SKM-1 treated with dmso at 0.1 percent for 144 hours (cell line): ENCODE measurements around the gene PTP4A1.

Source experiments
- DNase-seq: peaks from one replicate; lab custom pipeline; 2025; ENCODE audit not compliant: unreplicated experiment; lab: John Stamatoyannopoulos, UW

Gene PTP4A1

DNA sequence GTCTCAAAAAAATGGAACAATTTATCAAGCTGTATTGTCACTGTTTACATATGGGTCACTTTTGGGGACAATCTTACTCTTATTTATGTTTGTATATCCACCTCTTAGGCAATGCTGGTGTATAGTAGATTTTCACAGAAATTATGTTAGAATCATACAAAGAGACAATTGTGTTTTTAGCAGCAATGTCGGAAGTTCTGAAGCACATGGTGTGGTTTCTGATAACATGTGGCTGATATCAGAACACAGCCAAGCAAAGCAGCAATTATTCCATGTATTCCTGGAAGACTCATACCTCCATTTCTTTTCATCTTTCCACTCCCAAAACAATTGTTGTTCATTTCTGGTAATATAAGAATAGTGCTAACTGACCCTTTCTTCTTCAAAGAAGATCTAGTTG, 17.5 kb upstream of the PTP4A1 start:
- DNase-seq, result no peak

DNA sequence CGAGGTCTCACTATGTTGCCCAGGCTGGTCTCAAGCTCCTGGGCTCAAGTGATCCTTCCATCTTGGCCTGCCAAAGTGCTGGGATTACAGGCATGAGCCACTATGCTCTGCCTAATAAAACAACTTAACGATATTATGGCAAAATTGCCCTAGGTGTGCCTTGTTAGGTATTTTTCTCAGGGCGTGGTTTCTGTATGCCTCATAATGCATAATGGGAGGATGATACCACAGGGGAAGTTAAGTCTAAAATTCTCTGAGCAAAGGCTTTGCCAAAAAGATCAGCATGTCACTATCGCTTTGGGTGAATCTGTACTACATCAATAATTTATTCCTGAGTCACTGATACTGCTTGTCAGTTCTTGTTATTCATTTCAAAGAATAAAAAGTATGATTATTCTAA, 15.9 kb upstream of the PTP4A1 start:
- no peak for DNase-seq

DNA sequence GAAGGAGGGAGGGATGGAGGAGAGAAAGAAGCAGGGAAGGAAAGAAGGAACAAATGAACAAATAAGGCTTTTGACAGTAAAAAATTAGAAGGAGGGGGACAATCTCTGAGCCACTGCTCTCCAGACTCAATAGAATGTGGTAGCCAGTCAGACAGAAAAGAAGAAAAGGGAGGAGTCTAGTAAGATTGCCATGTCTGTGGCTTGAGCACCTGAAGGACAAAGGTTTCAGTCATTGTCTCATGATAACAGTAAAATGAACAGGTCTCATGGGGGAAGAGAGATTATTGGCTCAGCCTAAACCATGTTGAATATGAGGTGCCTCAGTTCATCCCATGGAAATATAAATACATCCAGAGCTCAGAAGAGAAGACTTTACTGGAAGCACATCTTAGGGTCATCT, 14.0 kb upstream of the PTP4A1 start:
- no peak for DNase-seq

DNA sequence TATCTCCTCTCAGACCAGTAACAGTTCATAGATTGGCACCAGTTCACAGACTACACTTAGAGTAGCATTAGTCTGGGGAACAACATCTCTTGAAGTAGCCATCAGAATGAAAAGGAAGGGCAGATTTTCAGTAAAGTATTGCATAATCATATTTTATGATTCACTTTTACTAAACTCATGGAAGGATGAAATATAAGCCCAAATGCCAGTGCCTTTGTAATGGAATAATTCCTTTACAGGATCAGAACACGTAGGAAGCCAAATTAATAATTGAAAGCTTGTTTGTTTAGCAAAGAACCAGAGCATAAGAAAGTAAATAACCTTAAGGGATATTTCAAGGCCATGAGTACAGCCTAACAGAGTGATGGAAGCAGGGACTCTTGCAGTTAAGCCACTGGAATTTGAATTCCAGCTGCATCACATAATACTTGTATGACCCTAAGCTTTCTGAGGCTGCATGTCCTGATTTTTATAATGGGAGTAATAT, 11.4 kb upstream of the PTP4A1 start:
- DNase-seq, result no peak

DNA sequence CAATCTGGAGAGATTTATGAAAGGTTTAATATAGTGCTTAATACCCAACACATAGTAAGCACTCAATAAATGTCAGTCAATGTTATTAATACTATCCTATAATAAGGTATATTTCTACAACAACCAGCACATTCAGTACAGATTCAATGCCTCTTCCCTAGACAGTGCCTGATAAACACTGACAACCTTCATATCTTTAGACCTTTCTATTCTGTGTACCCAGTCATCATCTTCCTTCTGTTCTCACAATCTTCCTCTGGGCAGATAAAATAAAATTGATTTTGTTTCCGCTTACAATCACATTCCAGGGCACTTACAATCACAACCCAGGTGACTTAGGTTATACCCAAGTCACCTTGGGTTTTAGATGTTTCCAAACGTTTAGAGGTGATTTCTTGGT, 11.0 kb upstream of the PTP4A1 start:
- DNase-seq, result no peak

DNA sequence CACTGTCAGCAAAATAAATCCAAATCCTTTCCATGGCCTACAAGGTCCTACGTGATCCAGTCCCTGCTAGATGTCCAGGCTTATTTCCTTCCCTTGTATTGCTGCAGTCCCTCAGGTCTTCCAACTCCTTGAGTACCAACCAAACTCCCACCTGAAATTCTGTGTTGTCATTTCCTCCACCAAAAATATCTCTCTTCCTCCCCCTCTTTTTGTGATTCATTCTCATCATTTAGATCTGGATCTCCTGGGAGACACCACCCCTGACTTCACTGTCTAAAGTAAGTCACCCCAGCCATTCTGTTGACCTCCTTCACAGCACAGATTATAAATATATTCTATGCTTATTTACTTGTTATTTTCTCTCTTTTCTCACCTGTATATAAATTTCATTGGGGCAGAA, 9.0 kb upstream of the PTP4A1 start:
- DNase-seq, result no peak

DNA sequence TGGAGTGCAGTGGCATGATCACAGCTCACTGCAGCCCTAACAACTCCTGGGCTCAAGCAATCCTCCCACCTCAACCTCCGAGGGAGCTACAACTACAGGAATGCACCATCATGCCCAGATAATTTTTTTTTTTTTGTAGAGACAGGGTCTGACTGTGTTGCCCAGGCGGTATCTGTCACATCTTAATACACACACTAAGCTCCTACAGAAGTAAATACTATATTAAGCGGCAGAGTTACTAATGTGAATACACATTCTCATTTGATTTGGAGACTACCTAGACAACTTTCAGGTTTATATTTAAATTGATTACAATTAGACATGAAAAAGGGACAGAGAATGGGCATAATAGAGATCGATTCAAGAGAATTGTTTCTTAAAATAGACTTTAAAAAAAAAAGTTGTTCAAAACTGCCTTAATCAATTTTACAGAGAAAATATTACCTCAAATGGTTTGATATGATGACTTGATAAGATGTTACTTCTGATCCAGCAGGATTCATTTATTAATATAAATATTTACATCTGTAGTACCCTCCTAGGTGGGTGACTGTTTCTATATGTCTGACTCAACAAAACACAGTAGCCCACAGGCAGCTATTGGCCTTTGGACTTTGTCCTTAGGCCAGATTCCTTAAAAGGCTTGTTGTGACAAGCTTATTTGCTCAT, 7.1 kb upstream of the PTP4A1 start:
- no peak for DNase-seq

DNA sequence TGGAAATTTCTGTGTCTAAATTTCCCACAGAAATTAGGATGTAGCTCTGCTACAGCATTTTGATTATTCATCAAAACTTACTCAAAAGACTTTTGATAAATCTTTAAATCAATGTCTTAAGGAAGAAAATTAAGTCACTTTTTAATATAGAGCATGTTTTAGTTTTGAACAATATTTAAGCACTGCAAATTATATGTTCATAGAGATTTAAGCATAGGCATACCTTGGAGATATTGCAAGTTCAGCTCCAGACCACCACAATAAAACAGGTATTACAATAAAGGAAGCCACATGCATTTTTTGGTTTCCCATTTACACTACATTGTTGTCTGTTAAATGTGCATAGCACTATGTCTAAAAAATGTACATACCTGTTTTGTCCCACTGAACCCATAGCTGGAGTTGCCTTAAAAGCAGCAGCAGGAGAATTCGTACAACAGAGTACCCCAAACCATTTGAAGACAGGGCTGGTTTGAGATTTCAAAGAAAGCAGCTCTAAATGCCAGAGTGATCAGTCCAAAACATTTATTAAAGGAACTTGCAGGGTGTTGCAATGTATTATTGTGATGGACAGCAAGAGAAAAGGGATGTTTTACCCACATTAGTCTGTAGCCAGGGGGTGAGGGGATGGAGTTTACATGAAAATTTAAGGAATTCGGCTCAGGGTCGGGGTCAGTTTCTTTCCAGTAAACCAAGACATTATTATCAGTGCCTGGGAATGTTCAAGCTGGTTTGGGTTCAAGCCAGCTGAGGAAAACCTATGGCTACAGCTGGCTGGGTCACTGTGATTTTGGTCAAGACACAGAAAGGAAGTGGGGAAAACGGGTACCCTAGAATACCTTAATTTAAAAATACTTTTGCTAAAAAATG, 6.3 kb upstream of the PTP4A1 start:
- no peak for DNase-seq

DNA sequence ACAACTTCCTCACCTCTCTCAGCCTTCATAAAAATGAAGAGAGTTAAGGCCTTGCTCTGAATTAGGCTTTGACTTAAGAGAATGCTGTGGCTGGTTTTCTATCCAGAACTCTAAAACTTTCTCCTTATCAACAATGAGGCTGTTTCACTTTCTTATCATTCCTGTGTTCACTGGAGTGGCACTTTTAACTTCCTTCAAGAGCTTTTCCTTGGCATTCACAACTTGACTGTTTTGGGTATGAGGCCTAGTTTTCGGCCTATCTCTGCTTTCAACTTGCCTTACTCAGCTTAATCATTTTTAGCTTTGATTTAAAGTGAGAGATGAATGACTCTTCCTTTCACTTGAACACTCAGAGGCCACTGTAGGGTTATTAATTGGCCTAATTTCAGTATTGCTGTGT, 4.3 kb upstream of the PTP4A1 start:
- DNase-seq, result no peak

DNA sequence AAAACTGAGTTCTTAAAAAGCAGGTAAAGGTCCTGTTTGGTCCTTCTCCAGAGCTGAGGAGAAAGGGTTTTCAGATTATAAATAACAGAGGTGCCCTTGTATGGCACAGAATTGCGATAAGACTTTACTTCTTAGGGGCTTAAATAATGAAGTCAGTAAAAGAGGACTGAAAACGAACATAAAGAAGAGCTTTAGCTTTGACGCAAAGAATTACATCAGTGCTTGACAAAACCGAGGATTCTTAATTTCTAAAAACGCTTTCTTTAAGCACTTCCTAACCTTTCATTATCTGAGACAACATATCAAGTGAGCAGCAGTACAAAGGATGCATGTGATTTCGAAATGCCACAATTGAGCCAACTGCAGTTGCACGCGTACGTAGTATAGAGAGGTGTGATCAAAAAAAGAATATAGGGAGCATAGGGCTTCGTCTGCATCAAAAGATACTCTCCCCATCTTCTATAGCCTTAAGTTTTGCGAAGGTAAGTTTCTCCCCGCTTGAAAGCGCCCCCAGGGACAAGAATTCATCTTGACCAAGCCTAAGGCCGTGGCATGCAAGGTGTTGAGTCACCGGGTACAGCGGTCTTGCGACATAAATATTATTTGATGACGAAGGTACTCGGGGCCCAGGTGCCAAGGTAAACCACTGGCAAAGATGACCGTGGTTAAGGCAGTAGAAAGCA, 778 bp upstream of the PTP4A1 start:
- DNase-seq, result peak; percentile 30

DNA sequence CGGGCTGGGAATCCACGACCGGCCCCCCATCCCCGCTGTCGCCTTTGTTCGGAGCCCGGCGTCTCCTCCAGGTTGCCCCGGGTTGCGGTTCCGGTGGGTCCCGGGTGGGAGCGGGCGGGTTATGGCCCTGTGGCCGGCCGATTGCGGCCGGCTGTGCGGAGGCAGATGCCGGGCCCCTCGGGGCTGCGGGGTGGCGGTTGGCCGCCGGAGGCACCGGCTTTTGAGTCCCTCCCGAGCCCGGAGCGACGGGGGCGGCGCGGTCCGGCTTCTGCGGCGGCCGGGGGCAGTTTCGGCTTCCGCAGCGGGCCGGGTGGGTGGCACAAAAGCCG, 431 bp downstream of the PTP4A1 start:
- no peak for DNase-seq

DNA sequence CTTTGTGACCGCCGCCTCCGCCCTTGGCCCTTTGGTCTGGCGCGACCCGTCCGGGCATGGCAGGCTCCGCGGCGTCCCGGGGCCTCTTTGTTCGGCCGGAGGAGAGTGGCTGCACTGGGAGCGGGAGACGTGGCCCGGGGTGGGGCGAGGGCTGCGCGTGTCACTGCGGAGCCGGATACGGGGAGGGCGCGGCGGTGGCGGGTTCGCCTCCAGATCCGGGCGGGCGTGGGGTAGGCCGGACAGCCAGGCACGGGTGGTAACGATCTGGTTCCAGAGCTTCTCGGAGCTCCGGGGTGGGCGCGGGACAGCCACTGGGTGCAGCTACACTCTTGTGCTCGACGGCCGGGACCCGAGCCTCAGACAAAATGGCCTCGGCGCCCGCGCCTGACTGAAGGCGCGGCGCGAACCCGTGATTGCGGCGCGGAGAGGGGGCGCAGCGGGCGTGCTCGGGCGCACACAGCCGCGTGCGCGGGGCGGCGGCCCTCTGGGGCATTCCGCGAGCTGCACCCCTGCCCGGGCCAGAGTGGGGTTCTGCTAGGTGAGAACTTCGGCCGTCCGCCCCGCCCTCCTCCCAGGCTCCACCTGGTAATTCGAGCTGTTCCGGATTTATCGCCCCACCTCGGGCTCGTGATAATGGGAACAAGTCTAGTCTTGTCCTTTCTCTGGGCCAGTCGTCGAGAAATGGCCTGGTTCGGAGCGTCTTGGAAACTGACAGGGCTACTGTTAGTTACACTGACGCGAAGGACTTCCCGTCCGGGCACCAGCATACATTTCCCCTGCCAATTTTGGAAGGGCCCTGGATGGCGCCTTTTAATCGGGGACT, 1.0 kb downstream of the PTP4A1 start:
- peak; percentile 48 for DNase-seq

DNA sequence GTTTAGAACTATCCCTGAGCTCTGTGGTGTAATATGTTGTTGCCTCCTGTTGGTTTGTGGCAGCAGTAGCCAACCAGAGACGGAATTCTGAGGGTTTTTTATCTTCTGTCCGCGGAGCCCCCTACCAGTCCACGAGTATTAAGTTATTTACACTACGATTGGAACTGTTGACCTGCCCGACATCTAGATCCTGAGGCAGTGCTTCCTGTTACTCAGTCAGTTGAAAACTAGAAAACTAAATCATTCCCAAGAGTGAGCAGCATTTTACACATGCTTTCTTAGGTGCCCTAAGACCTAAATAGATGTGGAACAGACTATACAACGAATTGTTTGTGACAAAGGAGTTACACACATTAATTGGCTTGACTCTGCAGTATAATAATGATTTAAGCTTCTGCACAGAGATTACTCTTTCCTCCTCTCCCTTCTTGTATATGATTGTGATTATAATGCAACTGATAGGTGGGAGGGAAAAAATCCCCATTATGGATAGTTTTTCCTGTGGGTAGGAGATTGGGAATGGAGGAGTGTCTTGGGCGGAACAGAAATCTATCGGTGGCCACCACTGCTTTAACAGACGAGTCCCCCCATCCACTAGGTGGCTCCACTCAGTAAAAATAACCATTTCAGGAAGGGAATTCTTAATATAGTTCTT, 1.7 kb downstream of the PTP4A1 start:
- peak; percentile 65 for DNase-seq

DNA sequence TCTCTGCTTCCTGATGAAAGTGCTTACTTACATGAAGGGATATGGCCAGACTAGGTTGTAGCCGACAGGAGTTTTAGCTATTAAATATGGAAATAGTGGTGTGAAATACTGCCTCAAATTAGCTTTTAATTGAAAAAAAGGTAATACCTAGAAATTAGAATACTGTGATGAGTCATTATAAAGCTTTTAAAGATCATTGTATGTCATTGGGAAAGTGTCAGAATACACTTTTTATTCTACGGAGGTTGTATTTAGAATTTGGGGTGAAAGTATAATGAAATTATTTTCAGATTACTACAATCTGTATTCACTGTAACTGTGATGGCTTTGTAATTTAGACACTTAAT, 2.2 kb downstream of the PTP4A1 start:
- no peak for DNase-seq

DNA sequence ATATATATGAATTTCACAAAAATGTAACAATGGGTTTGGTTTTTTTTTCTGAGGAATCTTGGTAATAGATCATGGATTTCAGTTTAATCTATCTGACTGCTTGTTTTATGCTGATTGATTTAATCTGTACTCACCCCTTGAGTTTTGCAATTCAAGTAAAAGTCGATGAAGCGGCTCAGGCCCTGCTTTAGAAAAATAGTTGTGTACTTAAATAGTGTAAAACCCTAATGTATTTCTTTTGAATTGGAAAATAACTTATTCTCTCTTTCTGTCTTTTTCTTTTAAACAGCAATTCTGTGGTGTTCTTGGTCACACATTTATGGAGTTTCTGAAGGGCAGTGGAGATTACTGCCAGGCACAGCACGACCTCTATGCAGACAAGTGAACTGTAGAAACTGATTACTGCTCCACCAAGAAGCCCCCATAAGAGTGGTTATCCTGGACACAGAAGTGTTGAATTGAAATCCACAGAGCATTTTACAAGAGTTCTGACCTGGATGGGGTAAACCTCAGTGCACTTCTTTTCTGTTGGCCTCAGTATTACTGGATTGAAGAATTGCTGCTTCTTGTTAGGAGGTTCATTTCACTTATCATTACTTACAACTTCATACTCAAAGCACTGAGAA, 4.0 kb downstream of the PTP4A1 start:
- DNase-seq, result no peak

DNA sequence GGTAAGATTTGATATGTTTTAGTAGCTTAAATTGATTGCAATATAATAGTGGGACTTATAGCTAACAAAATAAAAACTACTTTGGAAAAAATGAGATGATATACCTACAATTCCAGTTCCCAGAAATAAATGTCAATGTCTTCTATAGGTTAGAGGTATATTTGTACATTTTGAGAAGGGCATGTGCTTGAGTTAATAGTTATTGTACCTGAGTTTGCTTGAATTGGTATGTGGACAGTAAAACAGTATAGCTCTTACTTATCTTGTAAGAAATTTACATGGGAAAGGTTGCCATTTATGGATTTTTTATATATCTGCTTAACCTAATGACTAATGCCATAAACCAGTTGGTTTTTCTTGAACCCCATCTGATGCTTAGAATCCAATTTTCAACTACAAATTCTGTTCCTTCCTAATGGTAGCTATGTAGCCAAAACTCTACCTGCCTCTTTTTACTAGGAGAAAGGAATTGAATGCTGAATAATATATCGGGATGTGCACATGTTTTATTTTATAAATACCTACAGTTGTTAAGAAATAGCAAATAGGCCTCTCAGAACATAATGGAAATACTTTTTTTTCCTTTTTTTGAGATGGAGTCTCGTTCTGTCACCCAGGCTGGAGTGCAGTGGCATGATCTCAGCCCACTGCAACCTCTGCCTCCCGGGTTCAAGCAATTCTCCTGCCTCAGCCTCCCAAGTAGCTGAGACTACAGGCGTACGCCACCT, 4.9 kb downstream of the PTP4A1 start:
- DNase-seq, result no peak

DNA sequence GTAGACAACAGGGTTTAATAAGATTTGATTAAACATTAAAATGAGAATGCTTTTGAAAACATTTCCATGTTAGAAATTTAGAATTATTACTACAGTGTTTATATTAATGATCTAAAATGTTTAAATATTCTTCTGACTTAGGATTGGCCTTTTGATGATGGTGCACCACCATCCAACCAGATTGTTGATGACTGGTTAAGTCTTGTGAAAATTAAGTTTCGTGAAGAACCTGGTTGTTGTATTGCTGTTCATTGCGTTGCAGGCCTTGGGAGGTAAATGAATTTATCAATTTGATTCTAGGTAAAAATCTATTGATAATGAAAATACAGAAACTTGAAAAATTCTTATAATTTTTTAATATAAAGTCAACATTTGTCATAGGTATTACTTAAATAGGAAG, 6.5 kb downstream of the PTP4A1 start:
- no peak for DNase-seq

DNA sequence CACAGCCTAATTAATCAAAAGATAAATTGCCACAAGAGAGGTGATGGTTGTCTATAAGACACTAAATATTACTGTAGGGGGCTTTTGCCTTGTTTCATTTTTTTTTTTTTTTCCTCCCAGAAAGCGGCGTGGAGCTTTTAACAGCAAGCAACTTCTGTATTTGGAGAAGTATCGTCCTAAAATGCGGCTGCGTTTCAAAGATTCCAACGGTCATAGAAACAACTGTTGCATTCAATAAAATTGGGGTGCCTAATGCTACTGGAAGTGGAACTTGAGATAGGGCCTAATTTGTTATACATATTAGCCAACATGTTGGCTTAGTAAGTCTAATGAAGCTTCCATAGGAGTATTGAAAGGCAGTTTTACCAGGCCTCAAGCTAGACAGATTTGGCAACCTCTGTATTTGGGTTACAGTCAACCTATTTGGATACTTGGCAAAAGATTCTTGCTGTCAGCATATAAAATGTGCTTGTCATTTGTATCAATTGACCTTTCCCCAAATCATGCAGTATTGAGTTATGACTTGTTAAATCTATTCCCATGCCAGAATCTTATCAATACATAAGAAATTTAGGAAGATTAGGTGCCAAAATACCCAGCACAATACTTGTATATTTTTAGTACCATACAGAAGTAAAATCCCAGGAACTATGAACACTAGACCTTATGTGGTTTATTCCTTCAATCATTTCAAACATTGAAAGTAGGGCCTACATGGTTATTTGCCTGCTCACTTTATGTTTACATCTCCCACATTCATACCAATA, 7.8 kb downstream of the PTP4A1 start:
- no peak for DNase-seq

DNA sequence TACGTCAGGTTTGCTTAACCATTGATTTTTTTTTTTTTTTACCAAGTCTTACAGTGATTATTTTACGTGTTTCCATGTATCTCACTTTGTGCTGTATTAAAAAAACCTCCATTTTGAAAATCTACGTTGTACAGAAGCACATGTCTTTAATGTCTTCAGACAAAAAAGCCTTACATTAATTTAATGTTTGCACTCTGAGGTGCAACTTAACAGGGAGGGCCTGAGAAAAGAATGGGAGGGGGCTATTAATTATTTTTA, 8.4 kb downstream of the PTP4A1 start:
- no peak for DNase-seq
